Measurements from ENCODE around the gene DPEP3.
"Not testable (repeated sequence)": the region's sequence is repeated elsewhere in the genome, so short reads cannot be mapped to it uniquely, and the experiment has no call there.

The DPEP3 gene

DNA sequence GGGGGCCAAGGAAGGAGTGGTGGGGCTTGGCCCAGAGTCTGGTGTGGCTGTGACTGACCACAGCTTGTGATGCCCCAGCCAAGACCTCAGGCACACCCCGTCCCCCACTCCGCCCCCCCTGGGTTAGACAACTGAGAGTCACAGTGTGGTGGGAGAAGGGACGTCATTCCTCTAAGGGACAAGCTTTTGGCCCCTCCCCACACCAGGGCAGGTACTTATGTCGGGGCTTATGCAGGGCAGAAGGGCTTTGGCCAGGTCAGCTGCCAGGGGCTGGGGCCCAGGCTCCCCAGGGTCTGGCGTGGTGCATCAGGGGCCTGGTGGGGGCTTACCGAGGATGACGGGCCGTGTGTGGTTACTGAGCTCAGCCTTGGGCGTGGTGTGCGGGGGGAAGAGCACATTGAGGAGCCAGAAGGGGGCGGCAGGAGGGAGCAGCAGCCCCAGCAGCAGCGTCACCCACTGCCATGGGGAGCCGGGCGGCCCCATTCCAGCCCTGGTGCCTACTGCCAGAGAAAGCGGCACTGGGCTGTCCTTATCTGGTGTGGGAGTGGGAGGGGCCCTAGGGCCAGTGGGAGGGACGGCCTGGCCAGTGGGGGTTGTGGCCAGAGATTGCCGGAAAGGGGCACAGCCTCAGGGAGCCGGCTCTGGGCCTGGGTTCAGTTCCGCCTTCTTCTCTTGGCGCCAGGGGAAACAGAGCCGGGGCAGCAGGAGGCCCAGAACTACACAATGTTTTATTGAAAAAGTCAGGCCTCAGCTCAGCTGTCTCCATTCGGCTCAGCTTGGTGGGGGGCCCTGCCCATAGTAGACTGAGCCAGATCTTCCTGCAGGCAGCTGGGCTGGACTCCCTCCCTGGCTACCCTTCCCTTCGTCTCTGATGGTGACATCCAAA lies 36.4 kb downstream of the DPEP3 start, which contains the start of gene LCAT:
Gene LCAT (minus strand): TSS at position 502 of the 886 bp plus-strand sequence. CDS start 19 bp downstream, at position 483.
- no peak for DNase-seq

DNA sequence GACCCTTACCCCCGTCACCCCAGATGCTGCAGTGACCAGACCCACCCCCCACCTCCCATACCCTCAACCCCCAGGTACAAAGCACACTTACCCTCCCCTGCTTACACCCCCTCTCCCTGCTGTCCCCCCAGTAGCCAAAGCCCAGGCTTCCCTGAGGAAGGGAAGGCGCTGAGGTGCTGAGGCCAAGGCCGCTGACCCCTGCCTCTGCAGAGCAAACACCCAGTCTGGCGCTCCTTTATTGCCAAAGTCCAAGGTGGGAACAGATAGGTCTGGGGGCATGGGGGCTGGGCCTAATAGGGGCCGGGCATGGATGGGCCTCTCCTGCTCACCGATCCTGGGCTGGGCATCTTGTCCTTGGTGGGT lies 37.1 kb downstream of the DPEP3 start:
- DNase-seq = no peak

DNA sequence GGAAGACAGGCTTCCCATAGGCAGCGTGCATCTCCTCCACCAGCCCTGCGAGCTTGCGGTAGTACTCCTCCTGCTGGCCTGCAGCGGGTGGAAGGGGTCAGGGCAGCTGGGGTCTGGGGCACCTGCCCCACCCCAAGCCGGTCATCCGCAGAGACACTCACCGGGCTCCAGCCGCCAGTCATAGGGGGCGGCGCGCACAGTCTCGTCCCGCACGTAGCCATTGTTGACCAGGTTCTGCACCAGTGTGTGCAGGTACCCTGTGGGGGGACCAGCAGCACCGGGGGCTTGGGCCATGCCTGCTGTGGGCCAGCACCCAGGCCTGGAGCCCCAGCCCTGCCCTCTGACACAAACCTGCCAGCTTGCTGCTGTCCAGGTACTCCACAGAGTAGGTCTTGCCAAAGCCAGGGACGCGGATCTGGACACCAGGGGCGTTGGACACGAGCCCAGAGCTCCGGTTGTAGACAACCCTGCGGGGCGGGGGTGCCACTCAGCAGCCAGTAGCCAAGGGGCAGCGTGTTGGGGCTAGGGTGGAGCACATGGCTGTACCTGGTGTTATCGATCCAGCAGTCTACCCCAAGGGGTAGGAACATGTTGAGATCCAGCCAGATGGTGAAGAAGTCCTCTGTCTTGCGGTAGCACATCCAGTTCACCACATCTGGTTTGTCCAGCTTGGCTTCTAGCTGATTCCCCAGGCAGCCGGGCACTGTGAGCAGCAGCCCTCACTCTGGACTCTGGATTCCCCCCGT lies 37.6 kb downstream of the DPEP3 start:
- DNase-seq = no peak

DNA sequence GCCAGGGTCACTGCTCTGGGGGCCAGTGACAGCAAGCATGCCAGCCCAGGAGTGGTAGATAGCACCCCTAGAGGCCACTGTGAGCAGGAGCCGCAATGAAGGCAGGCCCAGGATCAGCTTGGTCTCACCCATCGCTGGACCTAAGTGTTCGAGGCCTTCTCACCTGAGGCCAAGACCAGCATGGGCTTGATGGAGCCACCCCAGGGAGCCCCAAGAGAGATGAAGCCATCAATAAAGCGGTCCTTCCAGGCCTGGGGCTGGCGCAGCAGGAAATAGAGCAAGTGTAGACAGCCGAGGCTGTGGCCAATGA lies 38.1 kb downstream of the DPEP3 start:
- DNase-seq = peak; percentile 60

DNA sequence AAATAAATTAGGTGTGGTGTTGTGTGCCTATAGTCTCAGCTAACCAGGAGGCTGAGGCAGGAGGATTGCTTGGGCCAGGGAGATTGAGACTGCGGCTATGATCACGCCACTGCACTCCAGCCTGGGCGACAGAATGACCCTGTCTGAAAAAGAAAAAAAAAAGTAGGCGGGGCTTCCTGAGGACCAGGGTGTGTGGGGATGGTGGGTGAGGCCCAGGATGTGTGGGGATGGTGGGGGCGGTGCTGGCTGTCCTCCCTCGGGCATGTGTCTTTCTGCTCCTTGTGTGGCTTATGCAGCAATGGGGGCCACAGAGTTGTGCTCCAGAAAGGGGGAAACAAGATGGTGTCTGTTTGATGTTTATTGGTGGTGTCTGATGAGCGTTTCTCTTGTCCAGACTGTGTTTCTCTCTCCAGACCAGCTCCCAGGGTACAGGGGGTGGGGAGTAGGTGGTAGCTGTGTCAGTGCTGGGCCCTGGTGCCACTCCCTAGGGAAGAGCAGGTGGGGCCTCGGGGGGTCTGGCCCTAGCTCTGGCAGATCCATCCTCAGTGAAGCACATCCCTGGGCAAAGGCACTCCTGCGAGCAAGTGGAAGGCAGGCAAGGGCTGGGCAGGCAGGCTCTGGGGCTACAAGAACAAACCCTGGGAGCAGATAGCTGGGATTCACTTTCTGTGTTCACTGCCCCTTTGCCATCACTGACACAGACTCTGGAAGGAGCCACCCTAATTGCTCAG lies 38.7 kb downstream of the DPEP3 start:
- DNase-seq = no peak

DNA sequence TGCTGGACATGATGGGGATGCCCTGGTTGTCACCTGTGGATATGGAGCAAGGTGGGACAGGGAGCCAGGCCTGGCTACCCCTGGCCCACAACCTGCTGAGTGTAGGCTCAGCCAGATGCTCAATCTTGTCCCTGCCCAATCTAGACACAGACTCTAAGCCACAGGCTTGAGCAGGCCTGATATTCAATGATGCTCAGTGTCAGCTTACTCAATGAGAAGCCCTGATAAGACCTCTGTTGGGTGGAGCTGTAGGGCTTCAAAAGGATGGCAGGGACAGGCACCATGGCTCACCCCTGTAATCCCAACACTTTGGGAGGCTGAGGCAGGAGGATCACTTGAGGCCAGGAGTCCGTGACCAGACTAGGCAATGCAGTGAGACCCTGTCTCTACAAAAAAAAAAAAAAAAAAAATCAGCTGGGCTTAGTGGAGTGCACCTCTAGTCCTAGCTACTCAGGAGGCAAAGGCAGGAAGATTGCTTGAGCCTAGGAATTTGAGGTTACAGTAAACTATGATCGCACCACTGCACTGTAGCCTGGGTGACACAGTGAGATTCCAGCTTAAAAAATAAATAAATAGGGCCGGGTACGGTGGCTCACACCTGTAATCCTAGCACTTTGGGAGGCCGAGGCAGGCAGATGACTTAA lies 39.7 kb downstream of the DPEP3 start:
- DNase-seq = no peak

DNA sequence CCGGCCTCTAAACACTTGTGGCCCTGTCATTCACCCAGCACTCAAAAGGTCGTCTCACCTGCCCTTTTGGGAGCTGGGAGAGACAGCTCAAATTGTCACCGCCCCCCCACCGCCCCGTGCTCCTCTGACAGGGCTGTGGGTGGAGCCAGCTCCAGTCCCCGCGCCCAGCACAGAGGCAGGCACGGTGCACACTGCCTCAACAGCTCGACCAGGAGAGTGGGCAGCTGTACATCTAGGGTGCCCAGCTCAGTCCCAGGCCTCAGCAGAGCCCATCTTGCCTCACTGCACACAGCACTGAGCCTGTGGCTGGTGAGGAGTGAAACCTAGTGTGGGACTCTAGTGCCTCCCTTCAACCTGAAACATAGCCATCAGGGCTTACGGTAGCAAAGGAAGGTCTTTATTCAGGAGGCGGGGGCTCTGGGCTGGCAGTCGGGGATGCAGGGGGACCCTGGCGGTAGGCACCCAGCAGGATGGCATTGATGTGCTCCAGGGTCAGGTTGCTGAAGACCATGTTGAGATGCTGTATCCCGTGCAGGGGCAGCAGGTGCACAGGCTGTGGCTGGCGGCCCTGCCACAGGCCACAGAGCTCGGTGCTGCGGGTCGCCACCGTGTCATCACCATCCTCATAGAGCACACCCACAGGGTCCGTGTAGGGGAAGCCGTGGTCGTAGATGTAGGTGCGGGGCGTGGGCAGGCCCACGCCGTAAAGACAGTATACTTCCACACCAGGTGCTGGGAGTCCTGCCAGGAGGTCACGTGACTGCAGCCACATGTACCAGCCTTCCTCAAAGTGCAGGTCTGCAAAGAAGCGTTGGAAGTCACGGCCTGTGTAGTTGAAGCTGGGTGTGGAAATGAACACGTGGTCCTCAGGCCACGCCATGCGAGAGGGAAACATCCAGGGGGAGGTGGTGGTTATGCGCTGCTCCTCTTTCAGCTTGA lies 40.5 kb downstream of the DPEP3 start:
- peak; percentile 42 for DNase-seq

DNA sequence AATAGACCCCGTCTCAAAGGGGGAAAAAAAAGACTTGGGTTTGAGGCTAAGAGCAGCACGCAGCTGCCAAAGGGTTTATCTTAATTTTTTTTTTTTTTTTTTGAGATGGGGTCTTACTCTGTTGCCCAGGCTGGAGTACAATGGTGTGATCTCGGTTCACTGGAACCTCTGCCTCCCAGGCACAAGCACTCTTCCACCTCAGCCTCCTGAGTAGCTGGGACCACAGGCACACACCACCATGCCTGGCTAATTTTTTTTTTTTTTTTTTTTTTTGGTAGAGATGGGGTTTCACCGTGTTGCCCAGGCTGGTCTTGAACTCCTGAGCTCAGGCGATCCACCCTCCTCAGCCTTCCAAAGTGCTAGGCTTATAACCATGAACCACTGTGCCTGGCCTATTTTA lies 42.6 kb downstream of the DPEP3 start:
- not testable (repeated sequence) for DNase-seq

DNA sequence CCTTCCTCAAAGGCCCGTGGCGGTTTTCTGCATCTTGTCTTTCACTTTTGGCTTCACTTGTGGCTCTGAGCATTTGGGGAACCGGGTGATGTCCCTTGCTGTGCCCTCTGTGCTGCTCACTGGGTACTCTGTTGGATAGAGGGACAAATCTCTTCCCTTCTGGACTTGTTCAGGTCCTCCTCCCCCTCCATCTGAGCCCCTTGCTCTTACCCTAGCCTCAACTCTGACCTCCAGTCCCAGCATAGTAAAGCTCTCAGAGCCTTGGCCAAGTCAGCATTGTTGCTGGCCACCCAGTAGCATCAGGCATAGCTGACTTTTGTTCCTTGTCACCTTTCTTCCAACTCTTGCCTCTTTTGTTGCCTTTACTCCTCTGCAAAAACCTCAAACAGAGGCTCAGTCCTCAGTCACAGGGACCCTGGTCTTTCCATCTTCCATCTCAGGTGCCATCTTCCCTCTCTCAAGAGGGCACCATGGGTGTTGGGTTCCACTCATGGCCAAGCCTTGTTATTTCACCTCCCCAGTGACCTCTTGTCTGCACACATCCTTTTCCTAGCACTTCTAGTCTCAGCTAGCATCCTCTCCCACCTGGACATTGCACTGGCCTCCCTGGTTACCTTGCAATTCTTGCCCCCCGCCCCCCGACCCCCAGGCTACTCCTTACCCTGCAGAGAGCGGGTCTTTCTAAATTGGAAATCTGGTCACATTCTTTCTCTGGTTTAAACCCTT lies 43.3 kb downstream of the DPEP3 start:
- peak; percentile 90 for DNase-seq

DNA sequence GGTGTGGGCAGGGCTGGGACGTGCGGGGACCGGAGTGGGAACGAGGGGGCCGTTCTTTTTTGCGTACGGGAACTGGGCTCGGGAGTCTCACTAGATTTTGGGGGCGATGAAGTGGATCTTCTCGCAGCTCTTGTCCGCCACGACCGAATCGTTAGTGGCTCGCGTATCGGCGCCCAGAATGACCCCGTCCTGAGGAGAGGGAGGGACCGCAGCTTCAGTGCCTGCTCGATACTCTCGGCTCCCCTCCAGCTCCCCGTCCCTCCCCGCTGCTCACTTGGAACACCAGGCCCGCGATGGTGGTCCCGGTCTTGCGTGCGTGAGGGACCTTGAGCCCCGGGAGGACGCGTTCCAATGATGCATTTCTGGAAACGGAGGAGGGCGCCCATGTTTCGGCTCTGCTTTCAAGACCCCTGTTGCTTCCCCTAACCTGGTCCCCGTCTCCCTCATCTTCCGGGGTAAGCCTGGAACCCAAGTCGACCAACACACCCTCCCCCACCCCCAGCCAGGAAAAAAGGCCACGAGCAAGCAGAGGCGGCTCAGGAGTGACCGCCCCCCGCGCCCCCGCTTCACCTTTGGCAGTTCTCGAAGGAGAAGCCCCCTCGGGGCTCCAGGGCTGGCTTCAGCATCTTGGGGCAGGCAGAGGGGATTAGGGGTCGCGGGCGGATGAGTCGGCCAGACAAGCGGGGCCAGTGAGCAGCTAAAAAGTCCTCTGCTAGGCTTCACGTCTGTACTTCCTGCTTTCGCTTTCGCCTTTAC lies 44.0 kb downstream of the DPEP3 start, which contains the start of gene PSMB10:
Gene PSMB10 (minus strand): TSS at position 727 of the 756 bp plus-strand sequence. CDS start 101 bp downstream, at position 626.
- DNase-seq = peak; percentile 71

DNA sequence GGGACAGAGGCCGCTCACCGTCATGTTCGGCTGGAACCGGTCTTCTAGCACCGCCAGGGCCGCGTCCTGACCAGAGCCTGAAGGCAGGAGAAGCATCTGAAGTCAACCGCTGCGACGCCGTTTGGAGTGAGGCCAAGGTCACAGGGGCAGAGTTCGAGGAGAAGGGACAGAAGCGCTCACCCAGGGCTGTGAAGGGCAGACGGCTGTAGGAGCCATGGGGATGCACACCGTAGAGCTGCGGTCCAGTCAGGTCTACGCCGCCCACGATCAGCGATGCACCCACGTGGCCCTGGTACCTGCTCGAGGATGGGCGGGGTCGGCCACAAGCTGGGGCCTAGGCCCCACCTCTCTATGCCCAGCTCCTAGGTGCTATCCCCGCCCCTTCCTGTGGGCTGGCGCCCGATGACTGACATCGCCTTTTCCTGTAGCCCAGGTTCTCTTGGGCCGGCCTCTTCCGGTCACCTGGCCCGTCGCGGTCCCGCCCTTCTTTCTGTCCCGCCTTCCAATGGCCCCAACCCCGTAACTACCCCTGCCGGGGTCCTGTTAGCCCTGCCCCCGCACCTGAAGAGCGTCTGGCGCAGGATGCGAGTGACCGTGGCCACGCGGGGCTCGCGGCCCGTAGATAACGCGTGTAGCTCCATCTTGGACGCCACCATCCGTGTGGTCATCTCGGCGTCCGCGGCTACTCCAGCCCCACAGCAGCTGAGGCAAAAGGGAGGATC lies 44.7 kb downstream of the DPEP3 start:
- peak; percentile 98 for DNase-seq

DNA sequence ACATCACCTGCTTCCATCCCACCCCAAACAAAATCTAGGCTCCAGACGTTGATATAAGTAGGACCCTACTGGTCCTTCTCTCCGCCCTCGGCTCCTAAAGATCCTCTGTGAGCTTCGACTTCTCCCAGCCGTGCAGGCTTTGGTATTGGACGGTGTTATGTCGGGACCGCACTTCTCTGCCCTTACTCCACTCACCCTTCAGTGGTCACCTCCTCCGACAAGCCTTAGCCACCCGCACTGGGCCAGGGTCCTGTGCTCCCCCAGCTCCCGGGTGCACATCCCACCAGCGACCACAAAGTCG lies 45.2 kb downstream of the DPEP3 start:
- no peak for DNase-seq

DNA sequence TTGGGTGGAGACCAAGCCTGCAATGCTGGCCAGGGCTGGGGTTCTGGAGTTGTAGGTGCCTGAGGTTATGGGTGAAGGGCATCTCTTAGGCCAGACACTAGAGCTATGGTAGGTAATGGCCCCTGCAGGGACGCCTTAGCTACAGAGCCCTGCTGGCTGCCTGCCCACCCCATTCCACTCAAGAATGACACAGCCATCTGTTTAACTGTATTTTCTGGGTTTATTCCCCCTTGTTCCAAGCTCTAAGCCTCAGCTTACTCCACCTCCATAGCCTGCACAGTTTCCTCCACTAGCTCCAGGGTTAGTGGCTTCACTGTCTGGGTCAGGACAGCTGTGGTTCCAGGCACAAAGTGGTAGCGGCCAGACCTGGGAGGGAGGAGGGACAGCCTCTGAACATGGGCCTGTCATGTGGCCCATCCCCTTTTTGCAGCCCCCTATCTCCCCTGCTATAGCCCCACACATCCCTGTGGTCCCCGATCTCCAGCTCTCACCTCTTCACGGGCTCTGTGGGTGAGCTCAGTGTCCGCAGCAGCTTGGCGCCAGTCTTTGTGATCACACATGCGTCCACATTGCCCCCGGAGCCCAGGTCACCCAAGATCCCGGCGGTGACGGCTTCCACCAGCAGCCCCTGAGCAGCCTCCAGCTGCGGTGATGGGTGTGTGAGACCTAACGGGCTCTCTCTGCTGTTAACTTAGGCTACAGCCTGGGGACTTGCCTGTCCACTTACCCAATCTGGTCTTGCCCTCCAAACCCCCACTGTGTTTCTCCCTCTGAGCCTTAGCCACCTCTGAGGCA lies 45.8 kb downstream of the DPEP3 start:
- no peak for DNase-seq

DNA sequence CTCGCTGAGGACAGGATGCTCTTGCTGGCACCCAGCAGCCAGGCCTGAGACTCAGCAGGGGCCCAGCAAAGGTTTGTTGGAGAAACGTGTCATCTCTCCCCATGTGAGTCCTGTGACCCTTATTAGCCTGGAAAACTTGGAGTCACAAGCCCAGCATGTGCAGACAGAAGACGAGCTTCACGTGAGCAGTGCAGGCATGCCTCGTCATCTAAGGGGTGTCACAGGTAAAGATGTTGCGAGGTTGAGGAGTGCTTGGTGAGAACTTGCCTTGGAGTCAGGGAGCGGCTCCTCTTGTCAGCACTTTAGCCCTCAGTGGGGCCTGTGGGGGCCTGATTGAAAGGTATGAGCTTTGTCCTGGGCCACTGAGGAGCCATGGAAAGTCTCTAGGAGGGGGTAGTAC lies 46.5 kb downstream of the DPEP3 start:
- no peak for DNase-seq

DNA sequence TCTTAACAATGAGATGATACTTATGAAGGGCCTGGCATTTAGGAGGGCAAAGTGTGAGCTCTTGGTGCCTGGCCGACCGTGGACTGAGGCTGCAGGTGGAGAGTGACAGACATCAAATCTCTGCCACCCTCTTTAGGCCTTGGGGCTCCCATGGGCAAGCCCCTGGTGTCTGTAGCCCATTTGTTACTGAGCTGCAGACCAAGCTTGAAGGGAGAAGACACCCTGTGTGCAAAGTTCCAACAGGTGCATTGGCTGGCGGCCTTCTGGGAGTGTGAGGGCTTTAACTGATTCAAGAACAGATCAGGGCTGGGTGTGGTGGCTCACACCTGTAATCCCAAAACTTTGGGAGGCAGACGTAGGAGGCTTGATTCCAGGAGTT lies 47.8 kb downstream of the DPEP3 start:
- DNase-seq = no peak

DNA sequence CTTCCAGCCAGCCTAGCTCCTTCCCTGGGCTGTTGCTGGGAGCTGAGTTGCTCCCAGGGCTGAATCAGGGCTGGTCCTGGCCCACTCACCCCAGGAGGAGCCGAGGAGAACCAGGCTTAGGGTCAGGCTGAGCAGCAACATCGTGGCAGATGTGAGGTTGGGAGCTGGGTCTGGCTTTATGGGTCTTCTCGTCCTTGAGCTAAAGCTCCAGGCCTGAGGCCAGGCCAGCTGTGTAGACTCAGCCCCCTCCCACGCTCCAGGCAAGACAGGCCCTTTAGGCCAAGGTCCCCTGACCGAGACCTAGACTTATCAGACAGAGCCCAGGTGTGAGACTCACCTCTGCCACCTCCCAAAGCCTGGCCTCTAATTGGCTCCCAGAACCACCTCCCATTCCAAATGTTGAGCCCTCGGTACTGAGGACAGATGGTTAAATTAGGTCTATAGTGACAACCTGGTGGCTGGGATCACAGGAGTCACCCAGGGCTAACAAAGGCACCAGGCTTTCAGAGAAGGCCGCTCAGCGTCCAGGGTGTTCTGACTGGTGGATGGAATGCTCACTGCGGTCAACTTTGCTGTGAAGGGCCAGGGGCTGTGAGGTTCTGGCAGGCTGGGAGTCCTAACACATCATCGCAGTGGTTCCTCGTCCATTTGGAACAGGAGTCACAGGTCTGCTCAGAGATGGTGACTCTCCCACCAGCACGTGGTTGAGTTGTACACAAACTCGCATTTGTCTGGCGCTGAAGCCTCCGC lies 48.4 kb downstream of the DPEP3 start, which contains the start of gene CTRL:
Gene CTRL (minus strand): TSS at position 151 of the 750 bp plus-strand sequence. CDS start 10 bp downstream, at position 141.
- DNase-seq = no peak

DNA sequence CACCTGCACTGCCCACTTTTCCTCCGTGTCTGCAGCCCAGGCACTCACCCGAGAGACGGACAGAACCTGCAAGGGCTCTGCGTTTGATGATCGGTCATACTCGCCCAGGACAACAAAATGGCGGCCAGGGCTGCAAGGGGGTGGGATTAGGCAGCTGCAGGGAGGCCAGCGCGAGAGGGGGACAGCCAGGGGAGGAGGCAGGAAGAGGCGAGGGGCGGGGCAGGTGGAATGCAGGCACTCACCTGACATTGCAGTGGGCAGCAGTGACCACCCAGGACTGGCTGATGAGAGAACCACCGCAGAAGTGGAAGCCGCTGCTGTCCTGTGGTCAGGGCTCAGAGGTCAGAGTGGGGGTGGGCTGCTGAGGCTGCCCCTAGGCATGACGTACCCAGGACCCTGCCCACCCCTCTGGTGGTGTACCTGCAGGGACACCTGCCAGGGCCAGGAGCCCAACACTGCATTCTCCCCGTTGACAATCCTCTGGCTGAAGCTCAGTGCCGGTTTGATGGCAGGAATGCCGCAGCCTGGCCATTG lies 49.6 kb downstream of the DPEP3 start:
- DNase-seq = no peak

DNA sequence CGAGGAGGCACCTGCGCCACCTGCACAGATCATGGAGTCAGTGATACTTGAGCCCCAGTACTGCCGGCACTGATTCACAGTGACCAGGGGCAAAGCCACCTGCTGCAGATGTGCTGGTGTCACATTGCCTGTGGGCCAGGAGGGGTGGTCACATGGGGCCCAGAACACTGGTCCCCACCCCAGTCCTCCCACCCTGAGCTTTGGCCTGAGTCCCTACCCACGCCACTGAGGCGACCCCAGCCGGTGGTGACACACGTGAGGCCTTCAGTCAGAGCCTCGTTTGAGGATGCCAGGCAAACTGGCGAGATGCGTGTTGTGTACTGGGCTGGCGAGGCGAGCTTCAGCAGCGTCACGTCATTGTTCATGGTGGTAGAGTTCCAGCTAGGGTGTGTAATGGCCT lies 50.1 kb downstream of the DPEP3 start:
- DNase-seq = no peak
